A673 (cell line): Measurements from ENCODE around the gene GYS1.

Experiments
- EZH2 ChIP-seq: fragments of 200-600 bp; sonication (generic); IDR thresholded peaks from 2 replicates; pipeline ENCODE4 v1.6.1; 2017; ENCODE audit warnings: borderline replicate concordance, low read depth, mild to moderate bottlenecking, mixed read lengths, antibody characterized with exemption, low read length; ENCODE audit not compliant: poor library complexity, severe bottlenecking
- TF ChIP-seq, protein P1 (sequence below): fragments of 300-800, 200-600 bp; sonication (generic); conservative IDR thresholded peaks from 2 replicates; pipeline ENCODE4 v1.5.1; 2017; ENCODE audit warnings: low read depth, mild to moderate bottlenecking, antibody characterized with exemption, low read length, moderate library complexity, mixed read lengths

DNA sequence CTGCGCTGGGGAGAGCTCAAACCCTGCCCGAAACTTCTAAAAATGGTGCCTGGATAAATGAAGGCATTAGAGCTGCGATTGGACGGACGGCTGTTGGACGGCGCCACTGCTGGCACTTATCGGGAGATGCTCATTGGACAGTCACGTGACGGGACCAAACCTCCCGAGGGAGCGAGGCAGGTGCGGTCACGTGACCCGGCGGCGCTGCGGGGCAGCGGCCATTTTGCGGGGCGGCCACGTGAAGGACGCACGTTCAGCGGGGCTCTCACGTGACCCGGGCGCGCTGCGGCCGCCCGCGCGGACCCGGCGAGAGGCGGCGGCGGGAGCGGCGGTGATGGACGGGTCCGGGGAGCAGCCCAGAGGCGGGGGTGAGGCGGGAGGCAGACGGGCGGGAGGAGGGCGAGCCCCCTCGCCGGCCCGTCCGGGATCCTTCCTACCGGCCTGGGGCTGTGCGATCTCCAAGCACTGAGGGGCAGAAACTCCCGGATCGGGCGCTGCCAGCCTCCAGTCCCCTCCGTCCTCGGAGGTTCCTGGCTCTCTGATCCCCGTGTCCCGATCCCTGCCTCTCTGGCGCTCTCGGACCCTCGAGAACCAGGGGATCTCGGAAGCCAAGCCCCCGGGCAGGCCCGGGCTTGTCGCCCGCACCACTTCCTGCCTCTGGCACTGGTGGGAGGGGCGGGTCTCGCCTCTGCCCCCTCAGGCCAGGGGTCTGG is 38.4 kb downstream of the GYS1 start, which contains the start of gene BAX:
- TF ChIP-seq, protein P1, sequence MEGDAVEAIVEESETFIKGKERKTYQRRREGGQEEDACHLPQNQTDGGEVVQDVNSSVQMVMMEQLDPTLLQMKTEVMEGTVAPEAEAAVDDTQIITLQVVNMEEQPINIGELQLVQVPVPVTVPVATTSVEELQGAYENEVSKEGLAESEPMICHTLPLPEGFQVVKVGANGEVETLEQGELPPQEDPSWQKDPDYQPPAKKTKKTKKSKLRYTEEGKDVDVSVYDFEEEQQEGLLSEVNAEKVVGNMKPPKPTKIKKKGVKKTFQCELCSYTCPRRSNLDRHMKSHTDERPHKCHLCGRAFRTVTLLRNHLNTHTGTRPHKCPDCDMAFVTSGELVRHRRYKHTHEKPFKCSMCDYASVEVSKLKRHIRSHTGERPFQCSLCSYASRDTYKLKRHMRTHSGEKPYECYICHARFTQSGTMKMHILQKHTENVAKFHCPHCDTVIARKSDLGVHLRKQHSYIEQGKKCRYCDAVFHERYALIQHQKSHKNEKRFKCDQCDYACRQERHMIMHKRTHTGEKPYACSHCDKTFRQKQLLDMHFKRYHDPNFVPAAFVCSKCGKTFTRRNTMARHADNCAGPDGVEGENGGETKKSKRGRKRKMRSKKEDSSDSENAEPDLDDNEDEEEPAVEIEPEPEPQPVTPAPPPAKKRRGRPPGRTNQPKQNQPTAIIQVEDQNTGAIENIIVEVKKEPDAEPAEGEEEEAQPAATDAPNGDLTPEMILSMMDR, result no peak
- TF ChIP-seq EZH2, result no peak
